Measurements from ENCODE around the gene CYP20A1.
"Not testable (repeated sequence)": the region's sequence is repeated elsewhere in the genome, so short reads cannot be mapped to it uniquely, and the experiment has no call there.

Gene CYP20A1

DNA sequence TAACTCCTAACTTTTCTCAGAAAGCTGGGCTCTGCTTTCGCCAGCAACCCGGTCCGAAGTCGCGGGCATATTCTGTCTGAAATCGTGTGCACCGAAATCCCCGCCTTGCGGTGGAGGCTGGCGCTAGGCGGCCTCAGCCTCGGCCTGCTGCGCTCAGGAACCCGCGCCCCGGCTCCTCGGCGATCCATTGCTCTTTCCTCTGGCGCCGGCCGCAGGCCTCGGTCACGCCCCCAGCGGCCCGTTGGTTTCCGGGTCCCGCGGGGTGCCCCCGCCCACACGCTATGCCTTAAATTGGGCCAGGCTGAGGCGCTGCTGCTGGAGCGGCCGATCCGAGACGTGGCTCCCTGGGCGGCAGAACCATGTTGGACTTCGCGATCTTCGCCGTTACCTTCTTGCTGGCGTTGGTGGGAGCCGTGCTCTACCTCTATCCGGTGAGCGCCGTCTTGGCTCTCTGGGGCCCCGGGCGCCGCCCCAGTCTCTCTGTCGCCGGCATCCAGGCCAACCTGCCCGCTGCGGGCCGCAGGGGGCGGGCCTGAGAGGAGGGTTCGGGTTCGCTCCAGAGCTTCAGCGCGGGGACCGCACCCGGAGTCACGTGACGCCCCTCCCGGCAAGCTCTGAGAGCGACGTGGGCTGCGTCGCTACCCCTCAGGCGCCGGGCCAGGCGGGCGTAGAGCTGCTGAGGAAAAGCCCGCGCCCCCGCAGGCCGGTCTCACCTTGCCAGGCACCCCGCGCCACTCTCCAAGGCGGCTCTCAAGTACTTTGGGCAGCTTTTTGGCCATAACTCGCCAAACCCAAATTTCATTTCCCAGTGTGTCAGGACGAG, at the start of gene CYP20A1:
TSS of gene CYP20A1 (plus strand) at position 315 of the 823 bp plus-strand sequence. CDS start at position 360, 45 bp downstream.
- peak; percentile 98 for DNase-seq

- DNase-seq, result not testable (repeated sequence)
Measured at GRCh38 chr2:203190547-203190946, 48.3 kb upstream of the CYP20A1 start.

GRCh38 chr2:203191026-203191425, 47.8 kb upstream of the CYP20A1 start:
- not testable (repeated sequence) for DNase-seq

GRCh38 chr2:203191961-203192360, 46.9 kb upstream of the CYP20A1 start:
- DNase-seq, result no peak

- DNase-seq, result no peak
Measured at GRCh38 chr2:203195331-203196036, 43.3 kb upstream of the CYP20A1 start.

- DNase-seq, result no peak
Measured at GRCh38 chr2:203200866-203201265, 38.0 kb upstream of the CYP20A1 start.

- DNase-seq, result no peak
Measured at GRCh38 chr2:203201426-203201825, 37.4 kb upstream of the CYP20A1 start.

- no peak for DNase-seq
Measured at GRCh38 chr2:203209538-203209937, 29.3 kb upstream of the CYP20A1 start.

- peak; percentile 28 for DNase-seq
Measured at GRCh38 chr2:203225423-203226039, 13.3 kb upstream of the CYP20A1 start.

GRCh38 chr2:203229674-203230073, 9.1 kb upstream of the CYP20A1 start:
- DNase-seq, result not testable (repeated sequence)

- DNase-seq, result no peak
Measured at GRCh38 chr2:203237346-203238238, 1.2 kb upstream of the CYP20A1 start.

GRCh38 chr2:203238292-203238703, 520 bp upstream of the CYP20A1 start:
- no peak for DNase-seq

- no peak for DNase-seq
Measured at GRCh38 chr2:203240491-203240890, 1.7 kb downstream of the CYP20A1 start.

GRCh38 chr2:203242518-203242917, 3.7 kb downstream of the CYP20A1 start:
- DNase-seq, result no peak

DNA sequence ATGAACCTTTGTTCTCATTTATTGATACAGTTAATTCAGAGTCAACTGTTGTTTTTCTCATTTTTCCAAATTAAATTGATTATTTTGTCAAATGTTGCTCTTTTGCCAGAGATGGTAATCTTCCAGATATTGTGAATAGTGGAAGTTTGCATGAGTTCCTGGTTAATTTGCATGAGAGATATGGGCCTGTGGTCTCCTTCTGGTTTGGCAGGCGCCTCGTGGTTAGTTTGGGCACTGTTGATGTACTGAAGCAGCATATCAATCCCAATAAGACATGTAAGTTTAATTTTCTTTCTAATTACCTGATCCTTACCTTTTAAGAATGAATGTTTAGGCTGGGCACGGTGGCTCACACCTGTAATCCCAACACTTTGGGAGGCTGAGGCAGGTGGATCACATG, 7.8 kb downstream of the CYP20A1 start:
- DNase-seq, result no peak

- no peak for DNase-seq
Measured at GRCh38 chr2:203252818-203253217, 14.0 kb downstream of the CYP20A1 start.

- not testable (repeated sequence) for DNase-seq
Measured at GRCh38 chr2:203253422-203254095, 14.7 kb downstream of the CYP20A1 start.

DNA sequence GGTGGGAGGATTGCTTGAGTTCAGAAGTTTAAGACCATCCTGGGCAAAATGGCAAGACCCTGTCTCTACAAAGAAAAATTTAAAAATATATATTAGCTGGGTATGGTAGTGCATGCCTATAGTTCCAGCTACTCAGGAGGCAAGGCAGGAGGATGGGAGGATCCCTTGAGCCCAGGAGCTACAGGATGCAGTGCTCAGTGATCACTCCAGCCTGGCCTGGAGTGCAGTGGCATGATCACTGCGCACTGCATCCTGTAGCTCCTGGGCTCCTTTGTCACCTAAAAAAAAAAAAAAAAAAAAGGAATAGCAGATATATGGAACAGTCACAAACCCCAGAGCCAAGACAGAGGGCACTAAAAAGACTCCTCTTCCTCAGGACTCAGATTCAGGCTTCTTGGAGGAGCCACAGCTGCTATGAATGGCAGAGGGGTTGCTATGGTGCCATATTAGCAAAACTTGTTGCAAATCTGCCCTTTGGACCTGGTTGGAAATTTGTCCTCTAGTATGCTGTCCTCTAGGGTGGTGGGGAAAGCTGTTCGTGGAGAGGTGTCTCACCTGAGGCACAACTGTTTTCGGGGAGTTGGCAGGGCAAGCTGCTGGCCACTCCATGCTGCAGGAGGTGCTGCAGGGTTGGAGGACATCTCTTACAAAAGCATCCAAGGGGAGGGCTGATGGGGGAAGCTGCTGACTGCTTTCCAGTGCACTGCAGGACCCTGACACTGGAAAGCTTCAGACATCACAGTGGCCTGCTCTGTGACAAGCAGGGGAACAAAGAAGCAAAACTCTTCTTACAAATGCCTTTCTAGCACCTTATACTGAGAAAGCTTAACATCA, 22.7 kb downstream of the CYP20A1 start:
- no peak for DNase-seq

DNA sequence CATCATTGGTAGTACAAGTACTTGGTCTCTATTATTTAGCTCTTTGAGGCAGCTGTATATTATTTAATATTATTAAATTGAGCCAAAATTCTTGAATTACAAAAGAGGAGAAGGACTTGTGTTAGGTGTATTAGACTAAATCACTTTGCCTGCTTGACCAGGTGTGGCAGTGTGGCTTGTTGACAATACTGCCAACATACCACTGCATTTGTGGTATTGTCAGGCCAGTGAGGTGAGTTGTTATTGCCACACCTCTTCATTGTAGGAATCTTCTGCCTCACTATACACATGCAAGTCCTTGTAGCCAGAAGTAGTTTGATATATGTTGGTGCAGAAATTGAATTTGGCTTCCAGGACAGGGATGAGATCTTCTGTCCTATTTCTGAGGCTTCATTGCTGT, 40.5 kb downstream of the CYP20A1 start:
- no peak for DNase-seq

DNA sequence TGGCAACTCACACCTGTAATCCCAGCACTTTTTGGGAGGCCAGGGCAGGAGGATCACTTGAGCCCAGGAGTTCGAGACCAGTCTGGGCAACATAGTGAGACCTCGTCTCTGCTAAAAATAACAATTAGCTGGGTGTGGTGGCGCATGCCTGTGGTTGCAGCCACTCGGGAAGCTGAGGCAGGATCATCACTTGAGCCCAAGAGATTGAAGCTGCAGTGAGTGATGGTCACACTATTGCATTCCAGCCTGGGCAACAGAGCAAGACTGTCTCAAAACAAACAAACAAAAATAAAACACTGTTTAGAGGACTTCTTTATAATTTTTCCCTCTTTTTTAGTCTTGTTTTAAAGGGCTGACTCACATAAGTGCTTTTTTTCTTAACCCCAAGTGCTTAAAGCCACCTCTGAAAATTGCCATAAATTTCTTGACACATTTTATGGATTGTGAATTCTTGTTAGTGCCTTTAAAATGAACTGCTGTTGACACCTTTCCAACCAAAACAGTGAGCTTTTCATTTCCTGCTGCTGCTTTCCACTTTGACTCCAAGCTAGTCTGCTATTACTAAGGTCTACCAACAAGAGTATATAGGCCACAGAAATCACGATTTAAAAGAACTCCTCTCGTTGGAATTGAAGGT, 41.7 kb downstream of the CYP20A1 start:
- no peak for DNase-seq

DNA sequence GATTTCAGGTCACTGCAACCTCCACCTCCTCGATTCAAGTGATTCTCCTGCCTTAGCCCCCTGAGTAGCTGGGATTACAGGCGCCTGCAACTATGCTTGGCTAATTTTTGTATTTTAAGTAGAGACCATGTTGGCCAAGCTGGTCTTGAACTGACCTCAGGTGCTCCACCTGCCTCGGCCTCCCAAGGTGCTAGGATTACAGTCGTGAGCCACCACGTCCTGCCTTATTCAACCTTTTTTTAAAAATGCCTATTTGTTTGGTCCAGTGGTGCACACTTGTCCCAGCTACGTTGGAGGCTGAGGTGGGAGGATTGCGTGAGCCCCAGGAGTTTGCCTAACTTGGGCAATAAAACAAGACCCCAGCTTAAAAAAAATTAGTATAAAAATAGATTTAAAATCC, 43.3 kb downstream of the CYP20A1 start:
- DNase-seq, result no peak
